Mesenchymal stem cell (in vitro differentiated cells and primary cell): Measurements from ENCODE around the gene NUP214.

Experiments used
- DNase-seq: peaks from one replicate; pipeline ENCODE4 v3.0.0-alpha.2; 2013
- H2AFZ ChIP-seq: one replicate; pipeline ENCODE4 v1.6.1; 2013; ENCODE audit warnings: low read depth, mild to moderate bottlenecking, control low read depth, inconsistent platforms, low read length, moderate library complexity
- H2AK5ac ChIP-seq: 2 replicates; pipeline ENCODE4 v1.6.1; 2013; ENCODE audit warnings: low read length, moderate library complexity, mild to moderate bottlenecking, inconsistent platforms; ENCODE audit not compliant: severe bottlenecking
- H2BK120ac ChIP-seq: one replicate; pipeline ENCODE4 v1.6.1; 2013; ENCODE audit warnings: low read depth, mild to moderate bottlenecking, inconsistent platforms, low read length, moderate library complexity
- H2BK12ac ChIP-seq, 2 experiments: one replicate each; pipeline ENCODE4 v1.6.1; 2013; ENCODE audit warnings: inconsistent platforms in 2 of 2, low read length in 2 of 2, mild to moderate bottlenecking in 2 of 2, moderate library complexity in 2 of 2, control low read depth in 1 of 2
- H2BK15ac ChIP-seq: one replicate; pipeline ENCODE4 v1.6.1; 2013; ENCODE audit warnings: mild to moderate bottlenecking, low read depth, inconsistent platforms; ENCODE audit not compliant: poor library complexity, severe bottlenecking
- H2BK5ac ChIP-seq: 2 replicates; pipeline ENCODE4 v1.6.1; 2013; ENCODE audit warnings: low read depth, mild to moderate bottlenecking, low read length, control low read depth, inconsistent platforms; ENCODE audit not compliant: poor library complexity, severe bottlenecking
- H3K14ac ChIP-seq, 2 experiments: one replicate each; pipeline ENCODE4 v1.6.1; 2013; ENCODE audit warnings: inconsistent platforms in 2 of 2, low read length in 2 of 2, control low read depth in 1 of 2, mild to moderate bottlenecking in 1 of 2, moderate library complexity in 1 of 2
- H3K18ac ChIP-seq, 2 experiments: one replicate each; pipeline ENCODE4 v1.6.1; 2013; ENCODE audit warnings: inconsistent platforms in 2 of 2, low read length in 2 of 2, control low read depth in 1 of 2, low read depth in 1 of 2, mild to moderate bottlenecking in 1 of 2
- H3K23ac ChIP-seq, 2 experiments: one replicate each; pipeline ENCODE4 v1.6.1; 2013; ENCODE audit warnings: inconsistent platforms in 2 of 2, low read length in 2 of 2, mild to moderate bottlenecking in 2 of 2, moderate library complexity in 2 of 2, control low read depth in 1 of 2
- H3K27ac ChIP-seq: 2 replicates; pipeline ENCODE4 v1.5.1; 2013; ENCODE audit warnings: mild to moderate bottlenecking, moderate library complexity, low read length, control low read depth, inconsistent platforms; ENCODE audit not compliant: poor library complexity, severe bottlenecking
- H3K27me3 ChIP-seq, 2 experiments: 2 replicates each; pipeline versions ENCODE4 v1.6.1 to v1.7.0; 2013; ENCODE audit warnings: low read length in 2 of 2, mild to moderate bottlenecking in 2 of 2, moderate library complexity in 2 of 2, control low read depth in 1 of 2, inconsistent platforms in 1 of 2; ENCODE audit not compliant: control insufficient read depth in 1 of 2, insufficient read depth in 1 of 2
- H3K36me3 ChIP-seq, 2 experiments: 2 replicates each; pipeline versions ENCODE4 v1.6.1 to v1.7.0; 2013; ENCODE audit warnings: low read length in 2 of 2, control low read depth in 1 of 2, inconsistent platforms in 1 of 2, low read depth in 1 of 2, mild to moderate bottlenecking in 1 of 2; ENCODE audit not compliant: insufficient read depth in 2 of 2, control insufficient read depth in 1 of 2
- H3K4ac ChIP-seq, 2 experiments: one replicate each; pipeline ENCODE4 v1.6.1; 2013; ENCODE audit warnings: inconsistent platforms in 2 of 2, low read length in 2 of 2, mild to moderate bottlenecking in 2 of 2, moderate library complexity in 2 of 2, control low read depth in 1 of 2, low read depth in 1 of 2
- H3K4me1 ChIP-seq: 2 replicates; pipeline ENCODE4 v1.6.1; 2013; ENCODE audit warnings: low read depth, low read length, control low read depth; ENCODE audit not compliant: control insufficient read depth, insufficient read depth
- H3K4me2 ChIP-seq: 2 replicates; pipeline ENCODE4 v1.6.1; 2013; ENCODE audit warnings: low read length, mild to moderate bottlenecking, inconsistent platforms; ENCODE audit not compliant: poor library complexity, severe bottlenecking
- H3K4me3 ChIP-seq, 2 experiments: 2 replicates each; pipeline versions ENCODE4 v1.5.1 to v1.7.0; 2013; ENCODE audit warnings: low read length in 2 of 2, mild to moderate bottlenecking in 2 of 2, control low read depth in 1 of 2, low read depth in 1 of 2; ENCODE audit not compliant: insufficient read depth in 1 of 2
- H3K79me1 ChIP-seq: replicated peaks from 2 replicates; pipeline ENCODE4 v1.6.1; 2013; ENCODE audit warnings: mild to moderate bottlenecking, control low read depth, low read length, inconsistent platforms; ENCODE audit not compliant: poor library complexity, severe bottlenecking
- H3K9ac ChIP-seq: 2 replicates; pipeline ENCODE4 v1.7.0; 2013; ENCODE audit warnings: mild to moderate bottlenecking, low read length, moderate library complexity
- H3K9me3 ChIP-seq: 2 replicates; pipeline ENCODE4 v1.7.0; 2013; ENCODE audit warnings: mild to moderate bottlenecking, low read length; ENCODE audit not compliant: control insufficient read depth
- H4K8ac ChIP-seq: one replicate; pipeline ENCODE4 v1.6.1; 2013; ENCODE audit warnings: inconsistent platforms, mild to moderate bottlenecking, low read length, moderate library complexity
- H4K91ac ChIP-seq: one replicate; pipeline ENCODE4 v1.6.1; 2013; ENCODE audit warnings: mild to moderate bottlenecking, low read length, inconsistent platforms
- WGBS: methylation state at CpG from one replicate; pipeline ENCODE4 v1.1.7; 2013; ENCODE audit warnings: mixed read lengths; 5-methylcytosine and 5-hydroxymethylcytosine counted together

Gene NUP214

DNA sequence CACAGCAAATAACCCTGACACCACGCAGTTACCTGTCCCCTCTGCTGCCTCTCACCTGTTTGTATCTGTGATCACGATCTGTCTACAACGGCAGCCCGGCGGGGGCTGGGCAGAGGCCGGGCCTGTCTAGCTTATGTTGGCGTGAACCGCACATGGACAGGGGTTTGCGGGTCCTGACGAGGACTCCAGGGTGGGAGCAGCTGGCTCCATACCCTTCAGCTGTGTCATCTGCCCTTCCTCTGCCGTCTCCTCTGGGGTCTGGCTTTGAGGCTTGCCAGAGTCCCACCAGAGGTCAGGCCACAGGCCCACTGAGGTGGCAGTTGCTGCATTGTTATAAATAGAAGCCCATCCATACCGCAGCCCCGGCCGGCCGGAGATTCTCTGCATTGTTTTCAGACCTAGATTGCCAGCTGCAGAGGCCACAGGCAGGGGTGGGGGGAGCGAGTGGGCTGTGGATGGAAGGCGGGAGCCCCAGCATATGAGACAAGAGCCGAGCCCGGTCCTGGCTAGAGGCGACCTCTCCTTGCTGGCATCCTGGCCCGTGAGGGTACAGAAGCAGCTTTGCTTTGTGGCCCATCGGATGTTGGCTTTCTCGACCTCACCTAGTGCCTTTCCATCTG is 113.1 kb downstream of the NUP214 start:
- H2BK120ac ChIP-seq, result peak overlapping the region; percentile 23
- no peak overlapping the region for H3K23ac ChIP-seq
- 69% methylated on average over 23 of the region's 23 CpGs for WGBS

DNA sequence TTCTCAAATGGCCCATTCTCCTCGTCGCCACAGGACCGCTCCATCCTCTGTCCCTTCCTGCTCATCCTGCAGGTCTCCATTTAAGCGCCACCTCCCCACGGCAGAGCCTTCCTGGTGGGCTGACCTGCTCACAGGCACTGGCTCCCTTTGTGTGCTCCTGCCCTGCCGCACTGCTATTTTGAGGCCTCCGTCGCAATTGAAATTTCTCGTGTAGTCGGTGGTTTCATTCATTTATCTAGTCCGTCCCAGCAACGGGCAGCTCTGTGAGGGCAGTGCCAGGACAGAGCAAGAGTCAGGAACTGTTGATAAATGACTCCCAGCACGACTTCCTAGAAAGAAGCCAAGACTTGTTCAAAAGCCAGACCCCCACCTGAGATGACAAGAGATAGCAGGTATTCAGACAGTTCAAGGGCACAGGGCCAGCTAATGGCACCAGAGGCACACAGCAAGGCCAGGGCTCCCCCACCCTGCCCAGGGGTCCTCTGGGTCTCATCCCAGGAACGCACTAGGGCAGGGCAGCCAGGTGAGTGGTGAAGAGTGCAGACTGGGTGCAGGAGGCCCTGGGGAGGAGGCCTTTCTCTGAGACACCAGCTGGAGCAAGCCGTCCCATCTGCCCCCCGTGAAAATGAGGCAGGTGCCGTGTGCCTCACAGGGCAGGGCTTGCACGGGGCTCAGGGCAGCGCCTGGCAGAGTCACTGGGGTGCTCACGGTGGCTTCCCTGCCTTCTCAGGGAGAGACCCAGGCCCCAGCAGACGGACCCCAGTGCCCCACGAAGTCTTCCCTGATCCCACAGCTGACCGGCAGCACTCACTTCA is 114.0 kb downstream of the NUP214 start:
- 92% methylated on average over 23 of the region's 23 CpGs for WGBS
- Histone ChIP-seq H3K14ac (no peak overlapping the region), H3K79me1 (no peaks in the 10 kb centered on the region), H3K18ac (peak overlapping the region in 1 of 2 experiments; percentile 37), H3K36me3 (peaks cover 19% of the 10 kb centered on the region in 2 experiments), H3K4ac (peak overlapping the region in 1 of 2 experiments; percentile 60), H3K9ac (no peak overlapping the region), H4K8ac (peak overlapping the region; percentile 97), H2BK120ac (no peak overlapping the region), H3K23ac (no peak overlapping the region), H2BK5ac (no peak overlapping the region), H3K27ac (no peak overlapping the region), H2AFZ (no peak overlapping the region), H2BK15ac (peak overlapping the region; percentile 73), H3K27me3 (peaks cover 0 to 18% of the 10 kb centered on the region in 2 experiments), H3K4me1 (peaks cover 16% of the 10 kb centered on the region), H2AK5ac (peak overlapping the region; percentile 41), H2BK12ac (peak overlapping the region in 1 of 2 experiments; percentile 58), H3K9me3 (peaks cover 3% of the 10 kb centered on the region), H3K4me3 (no peak overlapping the region), H4K91ac (peak overlapping the region; percentile 72), H3K4me2 (no peak overlapping the region)
- no peak for DNase-seq

More for the DNA sequence above, 113.1 kb downstream of the NUP214 start:
- H2AFZ ChIP-seq, result peak overlapping the region; percentile 58
- peak overlapping the region; percentile 68 for H3K9ac ChIP-seq
- peaks cover 16% of the 10 kb centered on the region for H3K4me1 ChIP-seq
- H3K4ac ChIP-seq, result peak overlapping the region; percentile 2 to 90
- H4K91ac ChIP-seq, result peak overlapping the region; percentile 87
- peak; percentile 53 for DNase-seq
- peak overlapping the region; percentile 28 to 57 for H2BK12ac ChIP-seq
- H3K79me1 ChIP-seq, result no peaks in the 10 kb centered on the region
- H3K27me3 ChIP-seq, result peaks cover 0 to 18% of the 10 kb centered on the region in 2 experiments
- H3K4me3 ChIP-seq, result peak overlapping the region in 1 of 2 experiments; percentile 42
- peak overlapping the region; percentile 36 for H2BK15ac ChIP-seq
- no peak overlapping the region for H3K4me2 ChIP-seq
- H2BK5ac ChIP-seq, result no peak overlapping the region
- H3K36me3 ChIP-seq, result peaks cover 27% of the 10 kb centered on the region in 2 experiments
- peak overlapping the region; percentile 42 to 78 for H3K18ac ChIP-seq
- peak overlapping the region; percentile 97 for H4K8ac ChIP-seq
- no peak overlapping the region for H3K14ac ChIP-seq
- peak overlapping the region; percentile 38 for H3K27ac ChIP-seq
- no peak overlapping the region for H2AK5ac ChIP-seq
- peaks cover 3% of the 10 kb centered on the region for H3K9me3 ChIP-seq

DNA sequence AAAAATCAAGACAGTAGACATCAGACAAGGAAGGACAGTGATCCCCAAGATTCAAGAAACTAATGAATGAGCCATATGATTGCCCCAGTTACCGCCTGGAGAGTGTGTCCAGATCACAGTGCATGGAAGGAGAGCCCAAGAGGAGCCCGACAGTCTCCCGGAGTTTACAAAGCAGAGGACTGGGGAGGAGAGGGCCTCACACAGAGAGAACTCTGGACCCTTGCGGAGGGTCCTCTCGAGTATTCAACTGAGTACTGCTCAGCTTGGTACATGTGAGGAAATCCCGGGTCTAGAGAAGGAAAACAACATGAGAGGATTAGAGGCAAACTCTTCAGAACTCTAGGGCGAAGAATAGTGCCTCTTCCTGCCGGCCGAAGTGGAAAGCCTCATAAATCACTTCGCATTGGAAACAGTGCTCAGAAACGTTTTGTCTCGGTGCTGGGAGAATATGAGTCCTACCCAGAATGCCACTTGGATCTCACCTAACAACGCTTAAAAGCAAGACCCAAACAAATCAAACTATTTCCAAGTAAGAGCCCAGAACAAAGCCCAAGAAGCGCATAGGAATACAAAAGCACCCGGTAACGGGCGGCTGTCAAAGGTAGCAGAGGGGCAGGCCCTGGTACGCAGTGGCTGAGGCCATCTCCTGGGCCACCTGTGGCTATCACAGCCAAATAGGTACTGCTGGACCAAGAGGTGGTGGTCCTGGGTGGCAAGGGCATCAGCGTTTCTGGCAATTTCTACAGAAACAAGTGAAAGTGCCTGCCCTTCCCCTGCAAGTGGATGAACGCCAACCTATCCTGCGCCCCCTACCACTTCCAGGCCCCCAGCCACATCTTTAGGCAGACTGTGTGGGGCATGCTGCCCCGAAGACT is 114.9 kb downstream of the NUP214 start:
- no peak overlapping the region for H3K4me2 ChIP-seq
- no peak overlapping the region for H2AFZ ChIP-seq
- H4K91ac ChIP-seq, result no peak overlapping the region
- no peak overlapping the region for H2BK120ac ChIP-seq
- H3K9ac ChIP-seq, result no peak overlapping the region
- H2BK12ac ChIP-seq, result no peak overlapping the region
- H3K23ac ChIP-seq, result no peak overlapping the region
- no peak overlapping the region for H2BK15ac ChIP-seq
- H3K18ac ChIP-seq, result peak overlapping the region in 1 of 2 experiments; percentile 28
- no peak overlapping the region for H2BK5ac ChIP-seq
- H3K27ac ChIP-seq, result no peak overlapping the region
- H3K79me1 ChIP-seq, result no peaks in the 10 kb centered on the region
- H3K14ac ChIP-seq, result no peak overlapping the region
- WGBS, result 69% methylated on average over 22 of the region's 22 CpGs
- H3K9me3 ChIP-seq, result peaks cover 3% of the 10 kb centered on the region
- H3K4me3 ChIP-seq, result no peak overlapping the region
- H4K8ac ChIP-seq, result no peak overlapping the region
- DNase-seq, result no peak
- peaks cover 16% of the 10 kb centered on the region for H3K4me1 ChIP-seq
- peaks cover 0 to 18% of the 10 kb centered on the region in 2 experiments for H3K27me3 ChIP-seq
- peaks cover 10 to 12% of the 10 kb centered on the region in 2 experiments for H3K36me3 ChIP-seq
- H3K4ac ChIP-seq, result no peak overlapping the region
- no peak overlapping the region for H2AK5ac ChIP-seq
